Measurements from ENCODE around the gene IRF1.

The IRF1 gene

GRCh38 chr5:132474881-132475496, 15.6 kb downstream of the IRF1 start:
- no peak for FAIRE-seq

GRCh38 chr5:132474131-132474723, 16.3 kb downstream of the IRF1 start:
- DNase-seq (ENCODE audit: low spot score) (no peak), FAIRE-seq (no peak)

More at GRCh38 chr5:132474881-132475496, 15.6 kb downstream of the IRF1 start:
- DNase-seq (ENCODE audit: low spot score), result no peak

GRCh38 chr5:132473668-132474067, 16.9 kb downstream of the IRF1 start:
- DNase-seq (ENCODE audit: low spot score) (no peak), FAIRE-seq (no peak)

GRCh38 chr5:132473019-132473531, 17.5 kb downstream of the IRF1 start:
- FAIRE-seq, result no peak

GRCh38 chr5:132472431-132472830, 18.1 kb downstream of the IRF1 start:
- DNase-seq (ENCODE audit: low spot score), result no peak
- no peak for FAIRE-seq

More at GRCh38 chr5:132473019-132473531, 17.5 kb downstream of the IRF1 start:
- no peak for DNase-seq (ENCODE audit: low spot score)

- FAIRE-seq, result peak; percentile 96
- DNase-seq (ENCODE audit: low spot score), result peak; percentile 98
Measured at GRCh38 chr5:132471944-132472343, 18.6 kb downstream of the IRF1 start.

GRCh38 chr5:132471151-132471907, 19.2 kb downstream of the IRF1 start:
- no peak for FAIRE-seq
- peak; percentile 89 for DNase-seq (ENCODE audit: low spot score)

- FAIRE-seq (no peak), DNase-seq (ENCODE audit: low spot score) (no peak)
Measured at GRCh38 chr5:132470596-132470995, 20.0 kb downstream of the IRF1 start.

- no peak for FAIRE-seq
- DNase-seq (ENCODE audit: low spot score), result no peak
Measured at GRCh38 chr5:132470010-132470392, 20.6 kb downstream of the IRF1 start.

GRCh38 chr5:132469380-132470009, 21.1 kb downstream of the IRF1 start:
- DNase-seq (ENCODE audit: low spot score) (no peak), FAIRE-seq (no peak)

- DNase-seq (ENCODE audit: low spot score) (no peak), FAIRE-seq (no peak)
Measured at GRCh38 chr5:132468656-132469379, 21.8 kb downstream of the IRF1 start.

GRCh38 chr5:132467287-132467984, 23.1 kb downstream of the IRF1 start:
- no peak for FAIRE-seq
- no peak for DNase-seq (ENCODE audit: low spot score)

- DNase-seq (ENCODE audit: low spot score) (peak; percentile 91), FAIRE-seq (peak; percentile 85)
Measured at GRCh38 chr5:132466433-132467286, 23.9 kb downstream of the IRF1 start.

GRCh38 chr5:132465059-132465707, 25.4 kb downstream of the IRF1 start:
- DNase-seq (ENCODE audit: low spot score) (no peak), FAIRE-seq (no peak)

- FAIRE-seq (no peak), DNase-seq (ENCODE audit: low spot score) (no peak)
Measured at GRCh38 chr5:132464156-132464939, 26.2 kb downstream of the IRF1 start.

GRCh38 chr5:132463811-132464155, 26.8 kb downstream of the IRF1 start:
- FAIRE-seq (no peak), DNase-seq (ENCODE audit: low spot score) (no peak)

- no peak for DNase-seq (ENCODE audit: low spot score)
- FAIRE-seq, result no peak
Measured at GRCh38 chr5:132462856-132463745, 27.5 kb downstream of the IRF1 start.
